H1 (cell line): ENCODE data around the gene TBC1D2. TPM values are rescaled to one million over a fixed set of nuclear protein-coding genes. Genes with fewer than 3 reads are reported as not detected.

ENCODE experiments used
- CTCF ChIA-PET: fragments of 300-600 bp; sonication (Branson Sonifier 250); formaldehyde crosslinking; loops from one replicate; lab custom pipeline; 2021; ENCODE audit not compliant: partially characterized antibody; lab: Charles Lee
- POLR2A ChIA-PET: fragments of 300-600 bp; sonication (Branson Sonifier 250); formaldehyde crosslinking; loops from one replicate; lab custom pipeline; 2021; ENCODE audit warnings: inconsistent platforms; ENCODE audit not compliant: partially characterized antibody; lab: Charles Lee
- DNase-seq, 2 experiments: peaks; one replicate each; pipeline versions ENCODE4 v3.0.0 to v3.0.0-alpha.2; 2010 to 2022; ENCODE audit warnings: low spot score in 2 of 2, low read depth in 1 of 2, mixed read lengths in 1 of 2
- FAIRE-seq: peaks from 2 replicates; lab custom pipeline; 2011; peaks lifted over from hg19 to GRCh38; lab: Jason Lieb, UNC
- H2AFZ ChIP-seq: 2 replicates; pipeline ENCODE4 v1.8.1; 2012; ENCODE audit warnings: low read length, inconsistent platforms
- H2AK5ac ChIP-seq: 2 replicates; pipeline ENCODE4 v1.6.1; 2013; ENCODE audit warnings: low read depth, low read length
- H2BK120ac ChIP-seq: replicated peaks from 2 replicates; pipeline ENCODE3; 2013; ENCODE audit warnings: low read depth, low read length, inconsistent platforms
- H2BK12ac ChIP-seq: 2 replicates; pipeline ENCODE4 v1.6.1; 2013; ENCODE audit warnings: low read depth, low read length
- H2BK15ac ChIP-seq: 2 replicates; pipeline ENCODE4 v1.6.1; 2013; ENCODE audit warnings: low read length
- H2BK20ac ChIP-seq: 2 replicates; pipeline ENCODE4 v1.6.1; 2013; ENCODE audit warnings: low read length
- H2BK5ac ChIP-seq: 2 replicates; pipeline ENCODE4 v1.6.1; 2013; ENCODE audit warnings: low read depth, low read length
- H3K14ac ChIP-seq: 2 replicates; pipeline ENCODE4 v1.6.1; 2013; ENCODE audit warnings: inconsistent platforms; ENCODE audit not compliant: insufficient read length
- H3K18ac ChIP-seq: 2 replicates; pipeline ENCODE4 v1.6.1; 2013; ENCODE audit warnings: low read length; ENCODE audit errors: extremely low read depth
- H3K23ac ChIP-seq: 2 replicates; pipeline ENCODE4 v1.6.1; 2013; ENCODE audit warnings: inconsistent platforms; ENCODE audit not compliant: insufficient read length
- H3K23me2 ChIP-seq: 2 replicates; pipeline ENCODE4 v1.6.1; 2013; ENCODE audit warnings: low read depth, low read length
- H3K27ac ChIP-seq: 2 replicates; pipeline ENCODE4 v1.6.1; 2011; ENCODE audit warnings: low read depth, low read length, inconsistent platforms
- H3K27me3 ChIP-seq, 4 experiments: replicated peaks in 1 of 4; 1 replicate in 1 of 4; 2 replicates in 3 of 4; pipeline versions ENCODE4 v1.6.1 to v1.8.1; 2011 to 2013; ENCODE audit warnings: low read length in 3 of 4, mild to moderate bottlenecking in 3 of 4, inconsistent platforms in 2 of 4, mixed read lengths in 2 of 4, moderate library complexity in 1 of 4; ENCODE audit not compliant: control insufficient read depth in 3 of 4, insufficient read depth in 3 of 4; ENCODE audit errors: extremely low read depth in 1 of 4
- H3K36me3 ChIP-seq, 4 experiments: 2 replicates each; pipeline versions ENCODE4 v1.6.1 to v1.8.1; 2011 to 2013; ENCODE audit warnings: mild to moderate bottlenecking in 4 of 4, low read length in 3 of 4, moderate library complexity in 2 of 4, control low read depth in 1 of 4, inconsistent platforms in 1 of 4; ENCODE audit not compliant: insufficient read depth in 4 of 4, control insufficient read depth in 2 of 4
- H3K4ac ChIP-seq: replicated peaks from 2 replicates; pipeline ENCODE3; 2013; ENCODE audit warnings: low read length, low read depth, mixed read lengths, inconsistent platforms; ENCODE audit not compliant: insufficient read length
- H3K4me1 ChIP-seq, 4 experiments: replicated peaks in 1 of 4; 1 replicate in 1 of 4; 2 replicates in 3 of 4; pipeline versions ENCODE4 v1.6.1 to v1.8.1; 2011 to 2013; ENCODE audit warnings: low read length in 3 of 4, inconsistent platforms in 2 of 4, mixed read lengths in 1 of 4; ENCODE audit not compliant: insufficient read depth in 4 of 4, control insufficient read depth in 3 of 4
- H3K4me2 ChIP-seq, 2 experiments: 2 replicates each; pipeline versions ENCODE4 v1.6.1 to v1.8.1; 2011 to 2013; ENCODE audit warnings: low read depth in 2 of 2, low read length in 2 of 2, control low read depth in 1 of 2, inconsistent platforms in 1 of 2, mild to moderate bottlenecking in 1 of 2; ENCODE audit not compliant: insufficient read depth in 1 of 2
- H3K4me3 ChIP-seq, 4 experiments: fragments of 200-600, 300-600 bp in 1 of 4; sonication (generic), shearing (Covaris generic), sonication (Bioruptor Twin) in 1 of 4; 2 replicates each; pipeline versions ENCODE4 v1.5.1 to v1.8.1; 2011 to 2016; ENCODE audit warnings: low read length in 4 of 4, low read depth in 3 of 4, control low read depth in 2 of 4, inconsistent platforms in 2 of 4, mild to moderate bottlenecking in 2 of 4, mixed read lengths in 1 of 4, moderate library complexity in 1 of 4; ENCODE audit not compliant: insufficient read depth in 2 of 4; ENCODE audit errors: extremely low read depth in 1 of 4
- H3K56ac ChIP-seq: replicated peaks from 2 replicates; pipeline ENCODE3; 2013; ENCODE audit warnings: low read depth, mild to moderate bottlenecking, mixed read lengths, low read length, inconsistent platforms; ENCODE audit not compliant: insufficient read length
- H3K79me1 ChIP-seq: 2 replicates; pipeline ENCODE4 v1.6.1; 2013; ENCODE audit warnings: low read depth, low read length, control low read depth
- H3K79me2 ChIP-seq, 2 experiments: 2 replicates each; pipeline versions ENCODE4 v1.6.1 to v1.8.1; 2012 to 2013; ENCODE audit warnings: low read length in 2 of 2, mild to moderate bottlenecking in 2 of 2, inconsistent platforms in 1 of 2; ENCODE audit not compliant: insufficient read depth in 2 of 2, control insufficient read depth in 1 of 2
- H3K9ac ChIP-seq, 4 experiments: replicated peaks in 1 of 4; 1 replicate in 1 of 4; 2 replicates in 3 of 4; pipeline versions ENCODE4 v1.6.1 to v1.8.1; 2011 to 2013; ENCODE audit warnings: low read depth in 3 of 4, low read length in 3 of 4, control low read depth in 2 of 4, mild to moderate bottlenecking in 2 of 4, moderate library complexity in 2 of 4, inconsistent platforms in 1 of 4; ENCODE audit errors: extremely low read depth in 1 of 4
- H3K9me3 ChIP-seq, 2 experiments: 2 replicates each; pipeline versions ENCODE4 v1.6.1 to v1.8.1; 2012 to 2013; ENCODE audit warnings: mild to moderate bottlenecking in 2 of 2, moderate library complexity in 2 of 2, control low read depth in 1 of 2, inconsistent platforms in 1 of 2, low read depth in 1 of 2, low read length in 1 of 2, mixed read lengths in 1 of 2; ENCODE audit not compliant: insufficient read depth in 2 of 2
- H4K20me1 ChIP-seq, 2 experiments: replicated peaks in 1 of 2; 2 replicates each; pipeline versions ENCODE3 to v1.8.1; 2011 to 2013; ENCODE audit warnings: inconsistent platforms in 2 of 2, low read length in 2 of 2, mild to moderate bottlenecking in 1 of 2; ENCODE audit not compliant: insufficient read depth in 2 of 2, control insufficient read depth in 1 of 2
- H4K5ac ChIP-seq: 2 replicates; pipeline ENCODE4 v1.6.1; 2013; ENCODE audit warnings: low read length, low read depth, mixed read lengths, inconsistent platforms; ENCODE audit not compliant: insufficient read length
- H4K8ac ChIP-seq: 2 replicates; pipeline ENCODE4 v1.8.0; 2013; ENCODE audit warnings: mild to moderate bottlenecking, moderate library complexity, low read length, inconsistent platforms; ENCODE audit not compliant: insufficient read depth; ENCODE audit errors: extremely low read depth
- H4K91ac ChIP-seq: replicated peaks from 2 replicates; pipeline ENCODE3; 2013; ENCODE audit warnings: low read length, mixed read lengths, inconsistent platforms; ENCODE audit not compliant: insufficient read length
- CREB1 ChIP-seq: IDR thresholded peaks from 2 replicates; pipeline ENCODE4 v1.6.1; 2012; ENCODE audit warnings: inconsistent platforms
- JUND ChIP-seq: IDR thresholded peaks from 2 replicates; pipeline ENCODE4 v1.6.1; 2011; ENCODE audit warnings: mild to moderate bottlenecking, improper control_type of control experiment, low read length
- NRF1 ChIP-seq: IDR thresholded peaks from 2 replicates; pipeline ENCODE4 v1.6.1; 2011; ENCODE audit warnings: mild to moderate bottlenecking, low read depth, low read length, improper control_type of control experiment
- ZNF274 ChIP-seq: IDR thresholded peaks from 2 replicates; pipeline ENCODE4 v1.7.0; 2012; ENCODE audit warnings: low read length, borderline replicate concordance; ENCODE audit errors: extremely low read depth
- WGBS, 2 experiments: shearing (Covaris generic) in 1 of 2; methylation state at CpG; one replicate each; pipeline versions ENCODE4 v1.1.6 to v1.1.7; 2013 to 2015; ENCODE audit warnings: low lambda C conversion rate in 2 of 2, mixed read lengths in 2 of 2, inconsistent platforms in 1 of 2, low coverage in 1 of 2, missing lambda C conversion rate in 1 of 2; ENCODE audit not compliant: insufficient replicate concordance in 2 of 2, insufficient coverage in 1 of 2, insufficient read length in 1 of 2; ENCODE audit errors: extremely low coverage in 1 of 2, missing lambda C conversion rate in 1 of 2; 5-methylcytosine and 5-hydroxymethylcytosine counted together
- polyA plus RNA-seq, 7 experiments: library from polyadenylated mRNA; depleted of rRNA in 3 of 7; stranded (reverse) in 5 of 7; unstranded in 2 of 7; fragments of >200 nt in 5 of 7; fragments of 200-250 nt in 2 of 7; gene quantifications; 1 replicate in 5 of 7; 2 replicates in 1 of 7; 4 replicates in 1 of 7; pipeline versions ENCODE4 v1.2.1 to v1.2.3, GENCODE V29; 2011 to 2013; ENCODE audit warnings: missing spikeins in 2 of 7, mixed read lengths in 2 of 7
- total RNA-seq: library from RNA; stranded (reverse); fragmentation: NEBNext Ultra II Directional; extraction: Animal tissue kit (Norgen Biotek cat#: 25700); gene quantifications from 2 replicates; pipeline ENCODE4 v1.2.1, GENCODE V29; 2021
- TF ChIP-seq, protein P1 (sequence below): IDR thresholded peaks from 2 replicates; pipeline ENCODE4 v1.6.1; 2012; ENCODE audit warnings: inconsistent platforms

The TBC1D2 gene
- total and polyA plus RNA-seq, 2 of the 8 experiments (the other 6 are each of a cell fraction or from before 2014, with no cell fraction given), result 7.4 TPM

DNA sequence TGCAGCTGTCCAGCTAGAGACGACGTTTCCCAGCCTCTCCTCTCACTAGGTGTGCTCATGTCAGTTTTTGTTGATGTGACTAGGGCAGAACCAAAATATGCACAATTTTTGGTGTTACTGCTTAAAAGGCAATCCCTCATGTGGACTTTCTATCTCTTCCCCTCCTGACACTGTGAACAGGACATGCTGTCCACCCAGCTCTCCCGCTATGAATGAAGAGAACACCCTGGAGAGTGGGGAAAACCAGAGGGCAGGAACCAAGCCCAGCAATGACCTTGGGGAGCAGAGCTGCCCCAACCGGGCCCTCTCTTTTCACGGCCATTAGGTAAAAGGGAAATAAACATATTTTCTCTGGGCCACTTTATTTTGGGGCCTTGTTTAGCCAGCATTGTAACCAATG is 46.7 kb upstream of the TBC1D2 start:
- Histone ChIP-seq H2BK12ac (no peak overlapping the region), H3K14ac (no peak overlapping the region), H3K79me1 (no peaks in the 10 kb centered on the region), H3K4me3 (no peak overlapping the region), H3K18ac (no peak overlapping the region), H2BK5ac (no peak overlapping the region), H3K9me3 (no peaks in the 10 kb centered on the region), H2BK20ac (0 out of 2 replicates have a peak overlapping the region, but pooled peaks have one; percentile 6), H3K4ac (no peak overlapping the region), H2AFZ (no peak overlapping the region), H4K20me1 (no peaks in the 10 kb centered on the region), H4K5ac (no peak overlapping the region), H4K91ac (no peak overlapping the region), H3K56ac (no peak overlapping the region), H2BK15ac (no peak overlapping the region), H3K23ac (no peak overlapping the region), H3K23me2 (no peaks in the 10 kb centered on the region), H3K36me3 (no peaks in the 10 kb centered on the region), H3K27me3 (peaks cover 0 to 2% (median 0%) of the 10 kb centered on the region in 4 experiments; a peak in 1 of 7 replicates), H3K79me2 (no peaks in the 10 kb centered on the region)
- DNase-seq, result no peak
- CTCF ChIA-PET, result interaction anchor here (0.8 kb wide), 1 partner anchor 13 kb away, joined by 5 read pairs; no protein-coding TSS in a partner anchor
- FAIRE-seq, result no peak
- no peak for TF ChIP-seq NRF1
- TF ChIP-seq ZNF274, result no peak
- TF ChIP-seq, protein P1, sequence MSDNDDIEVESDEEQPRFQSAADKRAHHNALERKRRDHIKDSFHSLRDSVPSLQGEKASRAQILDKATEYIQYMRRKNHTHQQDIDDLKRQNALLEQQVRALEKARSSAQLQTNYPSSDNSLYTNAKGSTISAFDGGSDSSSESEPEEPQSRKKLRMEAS, result no peak
- TF ChIP-seq CREB1, result no peak
- TF ChIP-seq JUND, result no peak
- TF ChIP-seq, all 59 proteins: peak for 0
- WGBS, 2 experiments, result 80% methylated on average over 5 of the region's 5 CpGs; no CpG with 5 or more reads in 1 of the 2 experiments
- Histone ChIP-seq H4K8ac (no peak overlapping the region), H2BK120ac (no peak overlapping the region), H3K27ac (no peak overlapping the region), H3K4me1 (no peaks in the 10 kb centered on the region; a peak in 1 of 7 replicates), H2AK5ac (no peak overlapping the region), H3K4me2 (no peak overlapping the region), H3K9ac (no peak overlapping the region)
- POLR2A ChIA-PET, result no interaction called here
